ENCODE results near the gene GRIP1.

GRIP1 gene

DNA sequence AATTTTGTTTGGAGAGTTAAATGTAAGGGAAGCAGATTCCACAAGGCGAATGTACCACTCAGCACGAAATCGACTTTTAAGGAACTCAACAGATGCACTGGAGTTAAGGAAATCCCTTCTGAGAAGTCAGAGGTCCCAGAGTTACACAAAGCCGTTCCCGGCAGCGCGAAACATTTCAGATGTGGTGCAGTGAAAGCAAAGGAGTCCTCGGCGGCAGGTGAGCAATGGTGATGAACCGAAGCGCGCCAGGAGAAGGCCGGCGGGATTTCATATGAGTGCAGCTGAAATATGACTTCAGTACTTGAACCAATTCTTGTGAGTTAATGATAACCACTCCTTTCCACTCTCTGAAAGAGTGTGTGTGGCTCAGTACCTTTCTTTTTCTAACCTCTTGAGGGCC is 183.2 kb downstream of the GRIP1 start:
- no peak for DNase-seq (ENCODE audit: low read depth in 1 of 2, low spot score in 1 of 2)
- no peak for TF ChIP-seq SPI1 (IDR thresholded peaks at IDR 0.05; ENCODE audit: borderline replicate concordance, low read depth)
- TF ChIP-seq GABPA (IDR thresholded peaks at IDR 0.05; ENCODE audit: low read depth): no peak
- no peak for TF ChIP-seq POLR2AphosphoS5 (IDR thresholded peaks at IDR 0.05; ENCODE audit: low read depth)
- no peak for TF ChIP-seq CTCF (IDR thresholded peaks at IDR 0.05; ENCODE audit: insufficient read depth, low read length)
- no peak for TF ChIP-seq REST (IDR thresholded peaks at IDR 0.05; ENCODE audit: insufficient replicate concordance, low read depth)
- H3K27ac ChIP-seq (replicated peaks): no peak overlapping the region
- peaks cover 4% of the 10 kb centered on the region for H3K27me3 ChIP-seq (ENCODE audit: insufficient read depth, poor library complexity, severe bottlenecking)
- no peak overlapping the region for H3K4me3 ChIP-seq (replicated peaks; ENCODE audit: insufficient read depth, low read length)

GRCh38 chr12:66493819-66494218 is 185.1 kb downstream of the GRIP1 start:
- H3K4me3 ChIP-seq (replicated peaks; ENCODE audit: insufficient read depth, low read length): no peak overlapping the region
- H3K27ac ChIP-seq (replicated peaks): no peak overlapping the region
- no peak for TF ChIP-seq GABPA (IDR thresholded peaks at IDR 0.05; ENCODE audit: low read depth)
- TF ChIP-seq CTCF (IDR thresholded peaks at IDR 0.05; ENCODE audit: insufficient read depth, low read length): no peak
- no peak for TF ChIP-seq SPI1 (IDR thresholded peaks at IDR 0.05; ENCODE audit: borderline replicate concordance, low read depth)
- no peak for TF ChIP-seq POLR2AphosphoS5 (IDR thresholded peaks at IDR 0.05; ENCODE audit: low read depth)
- TF ChIP-seq REST (IDR thresholded peaks at IDR 0.05; ENCODE audit: insufficient replicate concordance, low read depth): no peak
- no peak for DNase-seq (ENCODE audit: low read depth in 1 of 2, low spot score in 1 of 2)
- H3K27me3 ChIP-seq (ENCODE audit: insufficient read depth, poor library complexity, severe bottlenecking): peaks cover 4% of the 10 kb centered on the region

GRCh38 chr12:66491853-66492252 is 187.0 kb downstream of the GRIP1 start:
- peaks cover 4% of the 10 kb centered on the region for H3K27me3 ChIP-seq (ENCODE audit: insufficient read depth, poor library complexity, severe bottlenecking)
- TF ChIP-seq REST (IDR thresholded peaks at IDR 0.05; ENCODE audit: insufficient replicate concordance, low read depth): no peak
- no peak for TF ChIP-seq CTCF (IDR thresholded peaks at IDR 0.05; ENCODE audit: insufficient read depth, low read length)
- TF ChIP-seq GABPA (IDR thresholded peaks at IDR 0.05; ENCODE audit: low read depth): no peak
- no peak for TF ChIP-seq POLR2AphosphoS5 (IDR thresholded peaks at IDR 0.05; ENCODE audit: low read depth)
- TF ChIP-seq SPI1 (IDR thresholded peaks at IDR 0.05; ENCODE audit: borderline replicate concordance, low read depth): no peak
- no peak overlapping the region for H3K27ac ChIP-seq (replicated peaks)
- no peak for DNase-seq (ENCODE audit: low read depth in 1 of 2, low spot score in 1 of 2)
- no peak overlapping the region for H3K4me3 ChIP-seq (replicated peaks; ENCODE audit: insufficient read depth, low read length)
